NK-92 (cell line): ENCODE measurements around the gene USP15.

ENCODE experiments used
- DNase-seq: peaks from one replicate; lab custom pipeline; 2025; ENCODE audit not compliant: unreplicated experiment; lab: John Stamatoyannopoulos, UW

Gene USP15

DNA sequence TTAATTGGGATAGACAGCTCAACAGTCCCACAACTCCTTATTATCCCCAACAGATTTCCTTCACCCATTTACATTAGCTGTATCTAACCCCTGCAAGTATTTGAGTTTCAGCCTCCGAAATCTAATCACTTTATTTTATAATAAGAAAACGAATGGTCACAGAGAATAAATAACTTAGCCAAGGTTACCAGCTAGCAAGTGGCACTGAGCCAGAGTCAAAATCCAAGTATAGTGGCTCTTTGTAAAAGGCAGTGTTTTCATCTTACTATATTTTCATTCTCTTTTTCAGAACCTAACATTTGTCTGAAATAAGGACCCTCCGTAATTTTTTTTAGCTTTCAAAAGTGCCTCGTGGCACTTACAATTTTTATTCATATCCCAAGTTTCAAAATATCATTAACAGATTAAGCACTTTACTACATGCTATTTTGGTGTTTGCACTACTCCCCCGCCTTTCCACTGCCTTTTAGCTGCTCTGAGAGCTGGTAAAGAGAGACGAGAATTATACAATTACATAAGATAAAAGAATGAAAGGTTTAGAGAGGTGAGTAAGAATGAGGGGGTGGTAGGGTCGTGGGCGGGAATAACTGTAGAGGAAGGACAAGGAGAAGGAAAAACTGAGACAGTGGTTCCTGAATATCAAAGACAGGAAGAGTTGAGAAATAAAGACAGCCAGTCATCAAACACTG lies 3.7 kb upstream of the USP15 start:
- DNase-seq: no peak

DNA sequence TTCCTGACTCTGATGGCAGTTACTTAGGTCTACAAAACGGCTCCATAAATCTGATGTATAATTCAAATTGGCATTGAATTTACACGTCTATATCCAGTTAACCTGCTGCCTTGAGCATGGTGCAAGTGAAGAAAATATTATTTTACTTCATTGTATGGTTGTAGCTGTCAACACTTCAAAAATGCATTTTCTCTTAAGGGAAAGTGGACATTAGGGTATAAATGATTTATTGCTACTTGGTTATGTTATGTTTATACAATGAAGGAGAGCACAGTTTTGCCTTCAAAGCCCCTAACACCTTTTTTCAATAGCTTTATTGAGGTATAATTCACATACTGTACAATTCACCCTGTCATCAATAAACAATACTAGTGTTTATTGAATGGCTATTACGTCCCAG lies 2.0 kb upstream of the USP15 start:
- DNase-seq: no peak

DNA sequence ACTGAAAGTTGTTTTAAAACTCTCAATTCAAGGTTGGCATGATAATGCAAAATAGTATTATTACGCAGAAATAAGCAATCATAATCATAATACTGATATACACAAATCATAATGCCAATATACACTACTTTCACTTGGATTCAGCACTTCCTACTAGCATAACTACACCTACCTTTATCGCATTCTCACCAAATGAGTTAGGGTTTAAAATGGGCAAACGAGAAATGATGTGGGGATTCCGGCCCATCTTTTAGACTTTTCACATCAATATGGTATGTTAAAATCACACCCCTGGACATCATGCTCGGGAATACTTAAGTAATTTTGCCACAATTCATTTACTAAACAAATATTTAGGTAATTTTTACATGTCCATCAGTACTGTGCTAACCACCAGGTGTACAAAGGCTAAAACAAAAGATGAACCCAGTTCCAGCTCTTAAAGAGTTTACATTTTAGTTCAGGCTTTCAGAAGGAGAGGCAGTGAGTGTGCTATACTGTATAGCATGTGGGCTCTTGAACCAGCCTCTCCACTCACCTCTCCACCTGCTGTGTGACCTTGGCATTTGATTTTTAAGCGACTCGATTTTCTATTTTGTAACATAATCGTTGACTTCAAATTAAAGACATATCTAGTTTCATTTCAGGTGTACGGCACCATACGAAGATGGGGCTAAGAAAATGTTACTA lies 1.1 kb upstream of the USP15 start:
- DNase-seq: no peak

DNA sequence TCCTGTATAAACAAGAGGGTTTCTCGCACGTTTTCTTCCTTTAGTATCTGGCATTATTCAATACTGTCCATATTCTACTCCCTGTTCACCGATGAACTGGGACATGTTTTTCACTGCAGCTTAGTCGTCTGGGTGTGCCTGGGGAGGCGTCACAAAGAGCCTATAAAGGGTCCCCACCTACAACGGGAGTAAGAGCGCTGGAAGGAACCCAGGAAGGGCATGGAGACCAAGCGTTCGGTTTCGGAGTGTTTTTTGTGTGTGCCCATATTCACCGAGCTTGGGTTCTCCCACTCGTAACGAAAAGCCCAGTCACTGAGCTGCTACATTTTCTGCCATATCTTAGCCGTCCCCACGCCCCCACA lies 592 bp upstream of the USP15 start:
- no peak for DNase-seq

DNA sequence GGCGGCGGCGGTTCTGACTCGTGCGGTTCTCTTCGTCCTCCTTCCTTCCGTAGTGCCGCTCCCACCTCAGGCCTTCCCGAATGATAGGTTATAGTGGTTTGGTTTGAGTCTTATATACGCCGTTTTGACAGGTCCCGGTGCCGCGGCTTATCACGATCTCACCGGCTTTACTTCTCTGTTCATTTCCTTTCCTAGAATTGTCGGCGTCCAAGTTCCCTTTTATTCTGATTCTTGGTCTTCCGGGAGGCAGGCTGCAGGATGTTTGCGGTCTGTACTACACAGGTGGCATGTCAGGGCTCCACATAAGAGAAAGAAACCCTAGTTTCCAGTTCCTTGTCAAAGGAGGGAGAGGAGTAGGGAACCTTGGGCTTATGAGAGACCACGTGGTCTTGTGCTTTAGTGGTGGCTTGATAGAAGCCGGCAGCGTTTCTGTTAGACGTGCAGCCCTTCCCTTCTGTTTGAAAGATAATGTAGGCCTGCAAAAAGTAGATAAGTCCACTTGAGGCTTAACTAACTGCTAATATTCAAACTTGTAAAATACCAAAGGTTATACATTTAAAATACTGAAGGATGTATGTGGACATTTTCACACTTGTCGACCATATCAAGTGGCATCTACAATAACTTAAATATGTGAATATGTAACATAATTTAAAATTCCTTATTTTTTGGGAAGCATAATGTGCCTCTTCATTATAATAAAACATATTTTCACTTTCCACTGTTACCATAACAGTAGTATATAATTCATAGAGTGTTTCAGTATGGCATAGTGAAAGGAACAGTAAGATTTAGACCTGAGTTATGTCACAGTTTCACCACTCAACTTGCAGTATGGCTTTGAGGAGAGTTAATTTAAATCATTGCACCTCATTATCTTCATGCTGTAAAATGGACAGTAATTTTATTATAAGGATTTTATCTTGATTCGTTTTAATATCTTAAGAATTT lies 804 bp downstream of the USP15 start:
- DNase-seq: no peak

DNA sequence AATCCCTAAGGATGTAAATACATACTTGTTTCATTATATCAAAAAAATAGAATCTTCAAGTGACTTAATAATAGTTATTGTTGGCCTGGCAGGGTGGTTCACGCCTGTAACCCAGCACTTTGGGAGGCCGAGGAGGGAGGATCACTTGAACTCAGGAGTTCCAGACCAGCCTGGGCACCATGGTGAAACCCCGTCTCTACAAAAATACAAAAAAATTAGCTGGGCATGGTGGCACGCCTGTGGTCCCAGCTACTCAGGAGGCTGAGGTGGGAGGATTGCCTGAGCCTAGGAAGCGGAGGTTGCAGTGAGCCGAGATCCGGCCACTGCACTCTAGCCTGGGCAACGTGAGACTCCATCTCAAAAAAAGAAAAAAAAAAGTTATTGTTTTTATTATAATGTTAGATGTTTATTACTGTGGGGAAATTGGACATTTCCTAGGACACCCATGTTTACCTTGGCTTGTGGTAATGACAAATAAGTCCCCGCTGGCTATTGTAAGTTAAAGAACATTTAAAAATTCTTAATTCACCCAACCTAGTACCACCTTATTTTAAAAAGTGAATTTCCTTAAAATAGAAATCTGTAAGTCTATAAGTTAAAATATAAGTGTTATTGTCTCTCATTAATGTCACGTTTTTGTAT lies 1.8 kb downstream of the USP15 start:
- DNase-seq: no peak

DNA sequence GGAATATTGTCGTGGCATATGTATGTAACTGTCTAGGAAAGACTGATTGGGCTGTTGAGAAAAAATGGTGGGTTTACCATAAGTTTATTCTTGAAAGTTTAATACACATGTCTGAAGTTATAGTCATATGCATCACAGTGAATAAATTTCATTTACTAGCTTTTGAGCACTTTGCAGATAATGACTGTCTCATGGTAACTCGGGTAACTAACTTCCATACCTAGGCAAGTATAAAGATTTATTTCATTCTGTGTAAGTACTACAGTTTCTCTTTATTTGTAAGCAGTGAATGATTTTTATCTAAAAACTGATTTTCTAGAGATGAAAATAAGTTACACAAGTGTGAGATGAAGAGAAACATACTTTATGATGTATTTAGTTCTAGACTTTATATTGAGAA lies 3.0 kb downstream of the USP15 start:
- DNase-seq: no peak

DNA sequence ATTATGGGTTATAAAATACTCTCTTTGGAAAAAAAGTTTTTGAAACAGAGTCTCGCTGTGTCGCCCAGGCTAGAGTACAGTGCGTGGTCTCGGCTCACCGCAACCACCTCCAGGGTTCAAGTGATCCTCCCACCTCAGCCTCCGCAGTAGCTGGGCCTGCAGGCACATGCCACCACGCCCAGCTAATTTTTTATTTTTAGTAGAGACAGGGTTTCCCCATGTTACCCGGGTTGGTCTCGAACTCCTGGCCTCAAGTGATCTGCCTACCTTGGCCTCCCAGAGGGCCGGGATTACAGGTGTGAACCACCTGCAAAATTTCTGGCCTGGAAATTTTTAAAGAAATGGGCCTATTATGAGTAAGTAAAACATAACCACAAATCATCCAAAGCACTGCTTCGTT lies 3.8 kb downstream of the USP15 start:
- DNase-seq: no peak

DNA sequence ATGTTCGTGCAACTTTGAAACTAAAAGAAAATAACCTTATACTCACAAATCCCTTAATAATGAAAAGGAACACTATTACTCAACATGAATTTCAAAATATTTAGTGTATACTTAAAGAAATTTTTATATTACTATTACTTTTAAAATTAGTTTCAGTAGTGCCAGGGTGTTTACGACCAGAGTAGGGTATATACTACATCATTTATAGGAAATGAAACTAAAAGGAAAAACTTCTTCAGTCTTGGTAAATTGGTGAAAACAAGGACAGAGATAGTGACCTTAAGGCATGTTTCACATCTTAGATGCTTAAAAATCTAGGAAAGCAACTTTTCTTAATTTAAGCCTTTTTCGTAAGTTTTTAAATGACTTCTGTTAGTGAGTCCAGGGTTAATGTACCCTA lies 4.5 kb downstream of the USP15 start:
- DNase-seq: no peak

DNA sequence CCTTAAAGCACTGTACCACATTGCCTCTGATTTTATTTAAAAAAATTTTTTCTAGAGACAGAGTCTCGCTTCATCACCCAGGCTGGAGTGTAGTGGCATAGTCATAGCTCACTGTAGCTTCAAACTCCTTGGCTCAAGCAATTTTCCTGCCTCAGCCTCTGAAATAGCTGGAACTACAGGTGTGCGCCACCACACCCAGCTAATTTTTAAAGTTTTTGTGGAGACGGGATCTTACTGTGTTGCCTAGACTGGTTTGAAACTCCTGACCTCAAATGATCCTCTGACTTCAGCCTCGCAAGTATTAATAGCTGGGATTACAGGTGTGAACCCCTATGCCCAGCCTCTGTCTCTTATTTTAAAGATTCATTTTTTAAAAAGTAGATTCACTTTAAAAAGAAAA lies 5.3 kb downstream of the USP15 start:
- DNase-seq: no peak

DNA sequence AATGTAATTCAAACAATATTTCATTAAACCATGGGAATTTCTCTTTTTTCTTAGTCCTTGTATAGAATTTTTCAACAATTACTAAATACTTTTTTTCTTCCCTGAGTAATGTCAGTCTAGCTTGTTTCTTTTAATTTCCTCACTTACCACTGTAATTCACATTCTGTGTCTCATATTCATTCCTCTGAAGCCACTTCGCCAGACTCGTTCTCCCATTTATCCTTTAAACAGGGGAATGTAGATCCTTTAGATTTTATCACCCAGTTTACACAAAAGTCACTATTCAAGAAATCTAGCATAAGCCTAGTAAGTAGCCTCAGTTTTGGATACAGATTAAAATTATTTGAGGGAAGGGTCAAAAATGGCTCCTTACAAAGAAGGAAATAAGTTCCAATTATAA lies 6.8 kb downstream of the USP15 start:
- DNase-seq: no peak

DNA sequence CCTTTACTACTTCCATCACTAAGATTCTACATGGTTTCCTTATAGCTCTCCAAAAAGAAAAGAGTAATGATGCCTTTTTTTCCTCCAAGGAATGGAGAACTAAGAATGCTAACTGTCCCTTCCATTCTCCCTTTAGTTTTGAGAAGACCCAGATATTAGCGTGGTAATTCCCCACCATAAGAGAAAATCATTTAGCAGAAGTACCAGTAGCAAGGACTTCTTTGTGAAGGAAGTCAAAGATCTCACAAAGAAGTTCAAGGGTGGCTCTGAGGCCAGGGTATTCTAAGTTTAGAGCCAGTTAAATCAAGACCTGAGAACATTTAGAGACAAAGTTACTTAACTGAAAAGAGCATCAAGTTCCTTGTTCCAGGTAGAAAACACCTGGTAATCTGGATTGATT lies 7.3 kb downstream of the USP15 start:
- DNase-seq: no peak

DNA sequence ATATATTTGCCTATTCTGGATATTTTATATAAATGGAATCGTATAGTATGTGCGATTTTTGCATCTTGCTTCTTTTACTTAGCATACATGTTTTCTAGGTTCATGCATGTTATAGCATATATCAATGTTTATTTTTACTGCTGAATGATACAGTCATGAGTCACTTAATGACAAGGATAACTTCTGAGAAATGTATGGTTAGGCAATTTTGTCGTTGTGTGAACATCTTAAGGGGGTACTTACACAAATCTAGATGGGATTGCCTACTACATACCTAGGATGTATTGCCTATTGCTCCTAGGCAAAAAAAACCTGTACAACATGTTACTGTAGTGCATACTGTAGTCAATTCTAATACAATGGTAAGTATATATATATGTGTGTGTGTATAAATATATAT lies 8.8 kb downstream of the USP15 start:
- DNase-seq: no peak

DNA sequence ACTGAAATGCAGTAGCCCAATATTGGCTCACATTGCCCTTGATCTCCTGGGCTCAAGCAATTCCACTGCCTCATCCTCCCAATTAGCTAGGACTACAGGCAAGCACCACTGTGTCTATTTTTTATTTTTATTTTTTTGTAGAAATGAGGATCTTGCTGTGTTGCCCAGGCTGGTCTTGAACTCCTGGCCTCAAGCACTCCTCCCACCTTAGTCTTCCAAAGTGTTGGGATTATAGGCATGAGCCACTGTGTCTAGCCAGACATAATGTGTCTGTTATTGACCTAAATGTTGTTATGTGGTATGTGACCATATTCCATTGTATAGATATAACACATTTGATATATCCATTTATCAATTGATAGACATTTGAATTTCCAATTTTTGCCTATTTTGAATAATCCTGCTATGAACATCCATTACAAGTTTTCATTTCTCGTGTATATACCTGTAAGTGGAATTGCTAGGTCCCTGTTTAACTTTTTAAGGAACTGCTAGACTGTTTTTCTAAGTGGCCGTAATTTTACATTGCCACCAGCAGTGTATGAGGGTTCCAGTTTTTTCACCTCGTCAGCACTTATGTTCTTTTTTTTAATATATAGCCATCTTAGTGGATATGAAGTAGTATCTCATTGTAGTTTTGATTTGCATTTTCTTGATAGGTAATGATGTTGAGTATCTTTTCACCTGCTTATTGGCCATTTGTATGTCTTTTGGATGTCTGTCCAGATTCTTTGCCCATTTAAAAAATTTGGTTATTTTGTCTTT lies 9.4 kb downstream of the USP15 start:
- DNase-seq: no peak

DNA sequence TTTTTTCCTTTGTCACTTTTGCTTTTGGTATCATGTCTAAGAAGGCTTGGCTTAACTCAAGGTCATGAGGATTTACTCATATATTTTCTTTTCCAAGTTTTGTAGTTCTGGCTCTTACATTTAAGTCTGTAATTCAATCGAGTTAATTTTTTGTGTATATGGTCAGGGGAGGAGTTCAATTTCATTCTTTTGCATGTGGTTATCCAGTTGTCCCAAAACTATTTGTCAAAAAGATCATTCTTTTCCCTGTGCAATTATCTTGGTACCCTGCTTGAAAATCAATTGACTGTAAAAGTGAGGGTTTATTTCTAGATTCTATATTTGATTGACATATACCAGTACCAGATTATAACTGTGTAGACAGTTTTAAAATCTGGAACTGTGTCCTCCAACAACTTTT lies 10.2 kb downstream of the USP15 start:
- no peak for DNase-seq

DNA sequence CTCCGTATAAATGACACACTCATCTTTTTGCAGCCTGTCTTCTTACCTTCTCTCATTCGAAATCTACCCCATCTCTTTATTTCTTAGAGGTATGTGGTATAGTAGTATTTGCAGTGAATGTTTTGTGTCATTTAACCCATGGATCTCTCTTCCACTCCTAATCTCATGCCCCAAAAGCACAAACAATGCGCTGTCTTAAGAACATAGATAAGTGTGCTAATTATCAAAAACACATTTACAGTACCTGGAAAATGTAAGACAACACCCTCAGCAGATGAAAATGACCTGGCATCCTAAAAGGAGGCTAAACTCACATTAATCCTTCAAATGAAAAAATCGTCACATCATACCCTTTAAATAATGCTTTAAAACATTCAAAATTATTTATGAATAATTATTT lies 10.7 kb downstream of the USP15 start:
- no peak for DNase-seq

DNA sequence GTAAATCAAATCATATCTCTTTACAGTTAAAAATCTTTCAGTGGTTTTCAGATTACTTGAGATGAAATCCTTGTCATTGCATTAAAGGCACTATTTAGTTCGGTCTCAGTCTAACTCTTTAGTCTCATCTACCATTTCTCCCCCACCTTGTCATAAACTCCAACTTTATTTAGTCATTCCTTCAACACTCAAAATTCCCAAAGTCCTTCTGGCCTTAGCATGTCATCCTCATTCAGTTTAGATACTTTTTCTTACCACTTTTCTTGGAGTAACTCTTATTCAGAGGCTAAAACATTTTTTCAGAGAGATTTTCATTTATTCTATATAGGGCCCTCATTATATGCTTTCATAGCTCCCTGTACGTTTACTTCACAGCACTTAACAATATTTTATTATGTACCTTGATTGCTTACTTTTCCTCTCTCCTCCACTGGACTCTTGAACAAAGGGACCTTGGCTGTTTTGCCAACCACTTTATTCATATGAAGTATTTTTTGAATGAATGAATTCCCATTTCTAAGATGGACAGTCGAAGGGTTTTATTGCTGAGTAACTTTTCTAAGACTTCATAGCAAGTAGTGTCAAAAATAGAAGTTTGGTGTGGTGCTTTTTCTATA lies 12.8 kb downstream of the USP15 start:
- no peak for DNase-seq

DNA sequence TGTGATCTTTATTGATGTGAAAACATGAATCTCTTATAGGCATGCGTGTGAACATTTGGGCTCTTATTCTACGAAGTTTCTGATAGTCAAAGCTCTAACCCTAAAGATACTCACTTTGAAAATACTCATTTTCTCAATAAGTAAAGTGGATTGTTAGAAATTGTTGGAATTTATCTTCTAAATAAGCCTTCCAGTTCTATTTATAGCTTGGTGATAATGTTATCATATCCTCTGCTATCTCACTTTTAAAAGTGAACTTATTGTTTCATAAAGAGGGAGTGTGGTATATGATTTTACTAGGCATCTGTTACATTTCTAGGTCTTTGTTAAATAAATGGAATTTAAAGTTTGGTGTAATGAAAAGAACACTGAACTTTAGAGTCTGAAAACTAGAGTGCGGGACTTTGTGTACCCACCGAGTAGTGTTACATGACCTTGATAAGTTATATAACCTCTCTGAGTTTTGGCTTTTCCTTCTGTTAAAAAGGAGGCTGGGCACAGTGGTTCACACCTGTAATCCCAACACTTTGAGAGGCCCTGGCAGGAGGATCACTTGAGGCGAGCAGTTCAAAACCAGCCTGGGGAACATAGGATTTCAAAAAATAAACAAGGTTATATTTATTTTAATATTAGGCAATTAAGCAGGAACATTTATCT lies 13.6 kb downstream of the USP15 start:
- no peak for DNase-seq

DNA sequence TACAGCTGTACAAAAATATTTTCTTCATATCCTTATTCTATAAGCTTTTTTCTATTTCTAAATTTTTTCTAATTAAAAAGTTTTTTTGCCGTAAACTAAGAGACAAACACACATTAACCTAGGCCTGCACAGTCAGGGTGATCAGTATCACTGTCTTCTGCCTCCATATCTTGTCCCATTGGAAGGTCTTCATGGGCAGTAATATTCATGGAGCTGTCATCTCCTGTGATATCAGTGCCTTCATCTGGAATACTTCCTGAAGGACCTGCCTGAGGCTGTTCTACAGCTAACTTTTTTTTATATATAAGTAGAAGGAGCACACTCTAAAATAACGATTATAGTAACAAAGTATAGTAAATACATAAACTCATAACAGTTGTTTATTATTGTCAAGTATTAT lies 17.8 kb downstream of the USP15 start:
- DNase-seq: no peak

DNA sequence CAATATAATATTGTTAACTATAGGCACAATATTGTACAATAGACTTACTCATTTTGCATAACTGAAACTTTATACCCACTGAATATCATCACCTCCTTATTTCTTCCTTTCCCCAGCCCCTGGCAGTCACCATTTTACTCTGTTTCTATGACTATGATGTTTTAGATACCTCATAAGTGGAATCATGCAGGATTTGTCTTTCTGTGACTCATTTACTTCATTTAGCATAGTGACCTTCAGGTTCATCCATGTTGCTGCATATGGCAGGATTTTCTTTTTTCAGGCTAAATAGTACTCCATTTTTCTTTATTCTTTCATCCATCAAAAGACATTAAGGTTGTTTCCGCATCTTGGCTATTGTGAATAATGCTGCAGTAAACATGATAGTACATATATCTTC lies 18.9 kb downstream of the USP15 start:
- no peak for DNase-seq
